Glutamatergic neuron (in vitro differentiated cells): ENCODE measurements around the gene B4GALT4. TPM values are rescaled to one million over a fixed set of nuclear protein-coding genes. Genes with fewer than 3 reads are reported as not detected.

Source experiments
- DNase-seq: peaks from one replicate; pipeline ENCODE4 v3.0.0; 2022
- H3K27ac Mint-ChIP-seq: one replicate; pipeline ENCODE4 v1.8.0; 2020; ENCODE audit warnings: mild to moderate bottlenecking, mixed read lengths, inconsistent platforms; ENCODE audit not compliant: unreplicated experiment
- H3K27me3 Mint-ChIP-seq: one replicate; pipeline ENCODE4 v1.8.0; 2020; ENCODE audit warnings: mild to moderate bottlenecking, moderate library complexity, mixed read lengths, inconsistent platforms; ENCODE audit not compliant: unreplicated experiment
- H3K36me3 Mint-ChIP-seq: one replicate; pipeline ENCODE4 v1.8.0; 2020; ENCODE audit warnings: mild to moderate bottlenecking, mixed read lengths, inconsistent platforms; ENCODE audit not compliant: unreplicated experiment
- H3K4me1 Mint-ChIP-seq: one replicate; pipeline ENCODE4 v1.8.0; 2020; ENCODE audit warnings: mild to moderate bottlenecking, low read depth, mixed read lengths, inconsistent platforms; ENCODE audit not compliant: unreplicated experiment
- H3K4me3 Mint-ChIP-seq: one replicate; pipeline ENCODE4 v1.8.0; 2020; ENCODE audit warnings: mild to moderate bottlenecking, mixed read lengths, inconsistent platforms; ENCODE audit not compliant: unreplicated experiment
- H3K9me3 Mint-ChIP-seq: one replicate; pipeline ENCODE4 v1.8.0; 2020; ENCODE audit warnings: mild to moderate bottlenecking, moderate library complexity, mixed read lengths, inconsistent platforms; ENCODE audit not compliant: unreplicated experiment
- CTCF ChIP-seq: fragments of 200-600 bp; sonication (generic); IDR thresholded peaks from one replicate; pipeline ENCODE4 v1.5.0; 2021; ENCODE audit not compliant: partially characterized antibody, unreplicated experiment
- long read RNA-seq: library from polyadenylated mRNA; unstranded; transcript quantifications from one replicate; pipeline ENCODE4 v2.0.0, GENCODE V29; 2020; ENCODE audit not compliant: unreplicated experiment
- total RNA-seq: library from RNA; stranded (reverse); fragmentation: NEBNext Ultra II Directional; extraction: Animal tissue kit (Norgen Biotek cat#: 25700); gene quantifications from one replicate; pipeline ENCODE4 v1.2.1, GENCODE V29; 2021; ENCODE audit not compliant: unreplicated experiment

Gene B4GALT4, protein sequence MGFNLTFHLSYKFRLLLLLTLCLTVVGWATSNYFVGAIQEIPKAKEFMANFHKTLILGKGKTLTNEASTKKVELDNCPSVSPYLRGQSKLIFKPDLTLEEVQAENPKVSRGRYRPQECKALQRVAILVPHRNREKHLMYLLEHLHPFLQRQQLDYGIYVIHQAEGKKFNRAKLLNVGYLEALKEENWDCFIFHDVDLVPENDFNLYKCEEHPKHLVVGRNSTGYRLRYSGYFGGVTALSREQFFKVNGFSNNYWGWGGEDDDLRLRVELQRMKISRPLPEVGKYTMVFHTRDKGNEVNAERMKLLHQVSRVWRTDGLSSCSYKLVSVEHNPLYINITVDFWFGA
- 24.3 TPM for total RNA-seq
- long read RNA-seq, transcript B4GALT4-202 (8 exons, 2,459 nt) = major isoform, 10 of 19 reads
- long read RNA-seq, partial matches to known transcripts = 1 of 19 reads
- long read RNA-seq, other reads (novel, unspliced or antisense) = 4 of 19 reads

- Mint-ChIP-seq H3K36me3 (peaks cover 4% of the 10 kb centered on the region), H3K4me3 (peak within 1 kb of the TSS; percentile 89), H3K27me3 (no peaks in the 10 kb centered on the region), H3K9me3 (peaks cover 3% of the 10 kb centered on the region), H3K27ac (peak within 1 kb of the TSS; percentile 59), H3K4me1 (peaks cover 11% of the 10 kb centered on the region)
- TF ChIP-seq CTCF = no peak
- DNase-seq = peak; percentile 86
These were observed at the start of gene B4GALT4 for GRCh38 chr3:119240591-119241434. Gene B4GALT4 (minus strand): TSS chr3:119240878. CDS start chr3:119230099, 10,779 bp downstream.

- H3K27ac Mint-ChIP-seq = no peak overlapping the region
- peaks cover 13% of the 10 kb centered on the region for H3K27me3 Mint-ChIP-seq
- H3K36me3 Mint-ChIP-seq = peaks cover 12% of the 10 kb centered on the region
- TF ChIP-seq CTCF = no peak
- H3K4me1 Mint-ChIP-seq = peaks cover 8% of the 10 kb centered on the region
- no peak for DNase-seq
- peaks cover 11% of the 10 kb centered on the region for H3K9me3 Mint-ChIP-seq
- no peak overlapping the region for H3K4me3 Mint-ChIP-seq
These were observed 48.7 kb upstream of the B4GALT4 start for GRCh38 chr3:119289404-119289770.

DNA sequence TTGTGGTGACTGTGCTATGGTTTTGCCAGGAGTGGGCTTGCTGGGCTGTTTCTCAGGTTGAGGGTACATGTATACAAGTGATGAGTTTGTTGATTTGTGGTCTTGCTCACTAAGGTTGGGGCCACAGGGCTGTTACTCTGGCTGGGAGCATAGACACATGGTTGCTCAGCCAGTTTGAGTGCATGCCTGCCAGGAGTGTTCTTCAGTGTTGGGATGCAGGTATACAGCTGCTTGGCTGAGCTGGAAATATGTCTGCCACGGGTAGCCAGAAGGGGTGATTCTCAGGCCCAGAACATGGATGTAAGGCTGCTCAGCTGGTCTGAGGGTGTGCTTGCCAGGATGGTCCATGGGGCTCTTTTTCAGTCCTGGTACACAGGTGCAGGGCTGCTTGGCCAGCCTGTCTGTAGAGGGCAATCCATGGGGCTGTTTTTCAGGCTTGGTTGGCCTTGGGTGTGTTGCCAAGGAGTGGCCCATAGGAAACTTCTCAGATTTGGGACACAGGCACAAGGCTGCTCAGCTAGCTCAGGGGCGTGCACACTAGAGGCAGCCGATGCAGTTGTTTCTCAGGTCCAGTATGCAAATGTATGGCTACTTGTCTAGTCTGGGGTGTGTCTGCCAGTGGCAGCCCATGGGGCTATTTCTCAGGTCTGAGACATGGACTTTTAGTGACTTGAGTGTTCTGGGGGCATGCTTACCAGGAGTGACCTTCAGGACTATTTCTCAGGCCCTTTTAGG, 48.2 kb upstream of the B4GALT4 start:
- peaks cover 13% of the 10 kb centered on the region for H3K27me3 Mint-ChIP-seq
- no peak for TF ChIP-seq CTCF
- peaks cover 12% of the 10 kb centered on the region for H3K36me3 Mint-ChIP-seq
- no peak for DNase-seq
- H3K4me1 Mint-ChIP-seq = peaks cover 8% of the 10 kb centered on the region
- H3K9me3 Mint-ChIP-seq = peaks cover 11% of the 10 kb centered on the region
- no peak overlapping the region for H3K27ac Mint-ChIP-seq
- no peak overlapping the region for H3K4me3 Mint-ChIP-seq

DNA sequence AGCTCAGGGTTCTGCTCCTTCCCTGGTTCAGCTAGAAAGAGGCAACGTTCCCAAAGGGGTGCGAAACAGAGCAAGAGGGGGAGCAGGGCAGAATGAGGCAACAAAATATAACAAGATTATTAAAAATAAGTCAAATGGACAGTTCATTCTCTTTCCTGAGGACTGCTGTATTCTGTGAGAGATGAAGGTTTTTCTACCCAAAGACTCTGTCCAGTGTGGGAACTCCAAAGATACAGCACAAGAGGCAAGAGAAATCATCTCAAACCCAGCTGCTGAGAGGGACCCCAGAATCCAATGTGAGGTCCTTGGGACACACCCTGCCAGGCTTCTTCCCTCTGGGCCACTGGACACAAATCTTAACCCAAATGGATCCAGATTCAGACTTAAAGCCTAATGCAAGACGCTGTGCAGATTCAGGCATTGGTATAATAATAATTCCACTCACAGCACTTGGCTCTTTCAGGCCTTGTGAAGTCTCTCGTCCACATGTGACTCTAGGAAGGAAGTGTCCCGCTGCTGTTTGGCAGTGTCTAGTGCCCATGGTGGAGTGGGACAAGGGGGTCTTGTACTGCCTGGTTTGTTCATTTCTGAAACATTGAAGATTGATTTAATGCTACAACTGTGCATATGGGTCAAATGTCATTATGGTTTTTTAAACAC, 39.0 kb upstream of the B4GALT4 start:
- Mint-ChIP-seq H3K9me3 (peaks cover 2% of the 10 kb centered on the region), H3K36me3 (peaks cover 17% of the 10 kb centered on the region), H3K4me3 (no peak overlapping the region), H3K27me3 (peaks cover 2% of the 10 kb centered on the region), H3K27ac (no peak overlapping the region), H3K4me1 (peaks cover 6% of the 10 kb centered on the region)
- TF ChIP-seq CTCF = no peak
- no peak for DNase-seq
